ENCODE results near the gene PCDHA10.
"Not testable (repeated sequence)": the region's sequence is repeated elsewhere in the genome, so short reads cannot be mapped to it uniquely, and the experiment has no call there.

PCDHA10 gene

GRCh38 chr5:140827704-140828361 is 27.9 kb upstream of the PCDHA10 start, which contains the start of gene PCDHA6:
Gene PCDHA6, plus strand, starts transcription at chr5:140827960. Its CDS starts 132 bp downstream, at chr5:140828092.
- H3K9ac ChIP-seq (ENCODE audit: low read depth in 1 of 2, low read length in 2 of 2), result no peak within 1 kb of the TSS
- H3K9me3 ChIP-seq (ENCODE audit: control insufficient read depth in 2 of 2, low read length in 2 of 2), result peaks cover 5 to 9% of the 10 kb centered on the region in 2 donors
- H3K27ac ChIP-seq (ENCODE audit: low read depth in 2 of 2, low read length in 2 of 2), result no peak within 1 kb of the TSS
- H3K36me3 ChIP-seq (ENCODE audit: control insufficient read depth in 2 of 2, insufficient read depth in 2 of 2, low read length in 2 of 2), result no peaks in the 10 kb centered on the region
- H3K4me1 ChIP-seq (ENCODE audit: control insufficient read depth in 2 of 2, insufficient read depth in 2 of 2, low read length in 2 of 2), result no peaks in the 10 kb centered on the region
- no peak within 1 kb of the TSS for H3K4me3 ChIP-seq (ENCODE audit: low read length in 2 of 2)
- no peaks in the 10 kb centered on the region for H3K27me3 ChIP-seq (ENCODE audit: control insufficient read depth in 2 of 2, insufficient read depth in 2 of 2, low read length in 2 of 2)

GRCh38 chr5:140828362-140828737 is 27.3 kb upstream of the PCDHA10 start:
- no peaks in the 10 kb centered on the region for H3K36me3 ChIP-seq (ENCODE audit: control insufficient read depth in 2 of 2, insufficient read depth in 2 of 2, low read length in 2 of 2)
- peaks cover 5 to 13% of the 10 kb centered on the region in 2 donors for H3K9me3 ChIP-seq (ENCODE audit: control insufficient read depth in 2 of 2, low read length in 2 of 2)
- no peak overlapping the region for H3K4me3 ChIP-seq (ENCODE audit: low read length in 2 of 2)

GRCh38 chr5:140829511-140830501 is 25.9 kb upstream of the PCDHA10 start:
- H3K9me3 ChIP-seq (ENCODE audit: control insufficient read depth in 2 of 2, low read length in 2 of 2), result peaks cover 5 to 13% of the 10 kb centered on the region in 2 donors
- H3K4me3 ChIP-seq (ENCODE audit: low read length in 2 of 2); H3K9ac ChIP-seq (ENCODE audit: low read depth in 1 of 2, low read length in 2 of 2); H3K4me1 ChIP-seq (ENCODE audit: control insufficient read depth in 2 of 2, insufficient read depth in 2 of 2, low read length in 2 of 2); H3K27me3 ChIP-seq (ENCODE audit: control insufficient read depth in 2 of 2, insufficient read depth in 2 of 2, low read length in 2 of 2); H3K36me3 ChIP-seq (ENCODE audit: control insufficient read depth in 2 of 2, insufficient read depth in 2 of 2, low read length in 2 of 2); H3K27ac ChIP-seq (ENCODE audit: low read depth in 2 of 2, low read length in 2 of 2): not testable (repeated sequence)

More at GRCh38 chr5:140828362-140828737, 27.3 kb upstream of the PCDHA10 start:
- H3K4me1 ChIP-seq (ENCODE audit: control insufficient read depth in 2 of 2, insufficient read depth in 2 of 2, low read length in 2 of 2), result no peaks in the 10 kb centered on the region
- H3K9ac ChIP-seq (ENCODE audit: low read depth in 1 of 2, low read length in 2 of 2), result no peak overlapping the region
- H3K27me3 ChIP-seq (ENCODE audit: control insufficient read depth in 2 of 2, insufficient read depth in 2 of 2, low read length in 2 of 2), result no peaks in the 10 kb centered on the region
- H3K27ac ChIP-seq (ENCODE audit: low read depth in 2 of 2, low read length in 2 of 2), result no peak overlapping the region

DNA sequence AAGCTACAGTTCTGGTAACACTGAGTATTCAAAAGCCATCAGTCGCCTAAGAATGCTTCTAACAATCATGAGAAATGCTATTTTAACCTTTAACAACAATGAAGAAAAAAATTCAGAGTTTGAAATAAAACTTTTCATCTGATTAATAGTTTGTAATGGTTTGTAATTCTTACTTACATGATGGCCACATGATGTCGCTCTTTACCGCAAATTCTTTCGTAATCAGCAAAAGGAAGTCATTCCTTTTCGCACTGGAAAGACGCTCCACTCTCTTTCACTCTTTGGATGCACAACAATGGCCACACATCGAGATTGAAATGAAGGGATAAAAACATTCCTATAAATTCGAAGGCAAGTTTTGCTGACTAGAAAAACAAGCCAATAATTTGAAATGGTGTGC is 21.7 kb upstream of the PCDHA10 start, which contains the start of gene PCDHA7:
Gene PCDHA7, plus strand, starts transcription at position 277 of the 400 bp plus-strand sequence. Its CDS starts 115 bp downstream, at position 392.
- Histone ChIP-seq H3K36me3 (ENCODE audit: control insufficient read depth in 2 of 2, insufficient read depth in 2 of 2, low read length in 2 of 2) (no peaks in the 10 kb centered on the region), H3K9ac (ENCODE audit: low read depth in 1 of 2, low read length in 2 of 2) (no peak within 1 kb of the TSS), H3K27me3 (ENCODE audit: control insufficient read depth in 2 of 2, insufficient read depth in 2 of 2, low read length in 2 of 2) (no peaks in the 10 kb centered on the region), H3K27ac (ENCODE audit: low read depth in 2 of 2, low read length in 2 of 2) (no peak within 1 kb of the TSS), H3K4me1 (ENCODE audit: control insufficient read depth in 2 of 2, insufficient read depth in 2 of 2, low read length in 2 of 2) (no peaks in the 10 kb centered on the region), H3K9me3 (ENCODE audit: control insufficient read depth in 2 of 2, low read length in 2 of 2) (peaks cover 8 to 12% of the 10 kb centered on the region in 2 donors), H3K4me3 (ENCODE audit: low read length in 2 of 2) (no peak within 1 kb of the TSS)

DNA sequence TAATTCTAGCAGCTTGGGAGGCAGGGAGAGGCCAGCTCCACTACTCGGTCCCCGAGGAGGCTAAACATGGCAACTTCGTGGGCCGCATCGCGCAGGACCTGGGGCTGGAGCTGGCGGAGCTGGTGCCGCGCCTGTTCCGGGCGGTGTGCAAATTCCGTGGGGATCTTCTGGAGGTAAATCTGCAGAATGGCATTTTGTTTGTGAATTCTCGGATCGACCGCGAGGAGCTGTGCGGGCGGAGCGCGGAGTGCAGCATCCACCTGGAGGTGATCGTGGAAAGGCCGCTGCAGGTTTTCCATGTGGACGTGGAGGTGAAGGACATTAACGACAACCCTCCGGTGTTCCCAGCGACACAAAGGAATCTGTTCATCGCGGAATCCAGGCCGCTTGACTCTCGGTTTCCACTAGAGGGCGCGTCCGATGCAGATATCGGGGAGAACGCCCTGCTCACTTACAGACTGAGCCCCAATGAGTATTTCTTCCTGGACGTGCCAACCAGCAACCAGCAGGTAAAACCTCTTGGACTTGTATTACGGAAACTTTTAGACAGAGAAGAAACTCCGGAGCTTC is 21.2 kb upstream of the PCDHA10 start:
- H3K9ac ChIP-seq (ENCODE audit: low read depth in 1 of 2, low read length in 2 of 2); H3K36me3 ChIP-seq (ENCODE audit: control insufficient read depth in 2 of 2, insufficient read depth in 2 of 2, low read length in 2 of 2); H3K4me1 ChIP-seq (ENCODE audit: control insufficient read depth in 2 of 2, insufficient read depth in 2 of 2, low read length in 2 of 2); H3K27me3 ChIP-seq (ENCODE audit: control insufficient read depth in 2 of 2, insufficient read depth in 2 of 2, low read length in 2 of 2); H3K4me3 ChIP-seq (ENCODE audit: low read length in 2 of 2); H3K27ac ChIP-seq (ENCODE audit: low read depth in 2 of 2, low read length in 2 of 2): not testable (repeated sequence)
- peaks cover 8 to 12% of the 10 kb centered on the region in 2 donors for H3K9me3 ChIP-seq (ENCODE audit: control insufficient read depth in 2 of 2, low read length in 2 of 2)

- Histone ChIP-seq H3K4me3 (ENCODE audit: low read length in 2 of 2) (no peak overlapping the region), H3K27ac (ENCODE audit: low read depth in 2 of 2, low read length in 2 of 2) (no peak overlapping the region), H3K4me1 (ENCODE audit: control insufficient read depth in 2 of 2, insufficient read depth in 2 of 2, low read length in 2 of 2) (no peaks in the 10 kb centered on the region), H3K9me3 (ENCODE audit: control insufficient read depth in 2 of 2, low read length in 2 of 2) (peaks cover 8 to 12% of the 10 kb centered on the region in 2 donors), H3K27me3 (ENCODE audit: control insufficient read depth in 2 of 2, insufficient read depth in 2 of 2, low read length in 2 of 2) (no peaks in the 10 kb centered on the region), H3K36me3 (ENCODE audit: control insufficient read depth in 2 of 2, insufficient read depth in 2 of 2, low read length in 2 of 2) (no peaks in the 10 kb centered on the region), H3K9ac (ENCODE audit: low read depth in 1 of 2, low read length in 2 of 2) (no peak overlapping the region)
Observed at GRCh38 chr5:140835622-140836510, 19.8 kb upstream of the PCDHA10 start.

DNA sequence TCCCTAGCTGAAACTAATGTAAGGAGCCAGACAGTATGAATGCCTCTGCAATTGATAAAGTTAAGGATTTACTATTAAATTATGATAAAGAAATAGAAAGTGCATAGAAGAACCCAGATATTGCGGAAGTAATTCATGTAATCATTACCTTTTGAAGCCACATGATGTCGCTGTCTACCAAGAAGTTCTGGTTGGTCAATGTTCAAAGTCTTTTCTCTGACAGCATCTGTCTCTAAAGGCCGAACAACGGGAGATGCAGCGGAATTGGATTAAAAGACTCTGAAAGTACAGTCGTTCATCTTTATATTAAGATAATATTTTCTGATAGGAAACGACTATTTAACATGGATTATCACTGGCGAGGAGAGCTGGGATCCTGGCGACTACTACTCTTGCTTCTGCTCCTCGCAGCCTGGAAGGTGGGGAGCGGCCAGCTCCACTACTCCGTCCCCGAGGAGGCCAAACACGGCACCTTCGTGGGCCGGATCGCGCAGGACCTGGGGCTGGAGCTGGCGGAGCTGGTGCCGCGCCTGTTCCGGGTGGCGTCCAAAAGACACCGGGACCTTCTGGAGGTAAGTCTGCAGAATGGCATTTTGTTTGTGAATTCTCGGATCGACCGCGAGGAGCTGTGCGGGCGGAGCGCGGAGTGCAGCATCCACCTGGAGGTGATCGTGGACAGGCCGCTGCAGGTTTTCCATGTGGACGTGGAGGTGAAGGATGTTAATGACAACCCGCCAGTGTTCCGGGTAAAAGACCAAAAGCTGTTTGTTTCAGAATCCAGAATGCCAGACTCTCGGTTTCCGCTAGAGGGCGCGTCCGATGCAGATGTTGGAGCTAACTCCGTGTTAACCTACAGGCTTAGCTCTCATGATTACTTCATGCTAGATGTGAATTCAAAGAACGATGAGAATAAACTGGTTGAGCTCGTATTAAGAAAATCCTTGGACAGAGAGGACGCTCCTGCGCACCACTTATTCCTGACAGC is 14.4 kb upstream of the PCDHA10 start, which contains the start of gene PCDHA8:
Gene PCDHA8, plus strand, starts transcription at position 210 of the 985 bp plus-strand sequence. Its CDS starts 135 bp downstream, at position 345.
- H3K27ac ChIP-seq (ENCODE audit: low read depth in 2 of 2, low read length in 2 of 2), result no peak within 1 kb of the TSS
- peaks cover 3 to 7% of the 10 kb centered on the region in 2 donors for H3K9me3 ChIP-seq (ENCODE audit: control insufficient read depth in 2 of 2, low read length in 2 of 2)
- H3K4me1 ChIP-seq (ENCODE audit: control insufficient read depth in 2 of 2, insufficient read depth in 2 of 2, low read length in 2 of 2), result no peaks in the 10 kb centered on the region
- H3K36me3 ChIP-seq (ENCODE audit: control insufficient read depth in 2 of 2, insufficient read depth in 2 of 2, low read length in 2 of 2), result no peaks in the 10 kb centered on the region
- no peak within 1 kb of the TSS for H3K4me3 ChIP-seq (ENCODE audit: low read length in 2 of 2)
- H3K27me3 ChIP-seq (ENCODE audit: control insufficient read depth in 2 of 2, insufficient read depth in 2 of 2, low read length in 2 of 2), result no peaks in the 10 kb centered on the region
- no peak within 1 kb of the TSS for H3K9ac ChIP-seq (ENCODE audit: low read depth in 1 of 2, low read length in 2 of 2)

GRCh38 chr5:140842798-140843733 is 12.6 kb upstream of the PCDHA10 start:
- Histone ChIP-seq H3K27ac (ENCODE audit: low read depth in 2 of 2, low read length in 2 of 2) (no peak overlapping the region), H3K4me3 (ENCODE audit: low read length in 2 of 2) (no peak overlapping the region), H3K4me1 (ENCODE audit: control insufficient read depth in 2 of 2, insufficient read depth in 2 of 2, low read length in 2 of 2) (no peaks in the 10 kb centered on the region), H3K9ac (ENCODE audit: low read depth in 1 of 2, low read length in 2 of 2) (no peak overlapping the region), H3K9me3 (ENCODE audit: control insufficient read depth in 2 of 2, low read length in 2 of 2) (peaks cover 0 to 6% of the 10 kb centered on the region in 2 donors), H3K27me3 (ENCODE audit: control insufficient read depth in 2 of 2, insufficient read depth in 2 of 2, low read length in 2 of 2) (no peaks in the 10 kb centered on the region), H3K36me3 (ENCODE audit: control insufficient read depth in 2 of 2, insufficient read depth in 2 of 2, low read length in 2 of 2) (no peaks in the 10 kb centered on the region)
